ENCODE data around the gene MSL3B.
A peak's percentile ranks its signal among the peaks of the same experiment; 100 is the strongest.

Gene MSL3B

DNA sequence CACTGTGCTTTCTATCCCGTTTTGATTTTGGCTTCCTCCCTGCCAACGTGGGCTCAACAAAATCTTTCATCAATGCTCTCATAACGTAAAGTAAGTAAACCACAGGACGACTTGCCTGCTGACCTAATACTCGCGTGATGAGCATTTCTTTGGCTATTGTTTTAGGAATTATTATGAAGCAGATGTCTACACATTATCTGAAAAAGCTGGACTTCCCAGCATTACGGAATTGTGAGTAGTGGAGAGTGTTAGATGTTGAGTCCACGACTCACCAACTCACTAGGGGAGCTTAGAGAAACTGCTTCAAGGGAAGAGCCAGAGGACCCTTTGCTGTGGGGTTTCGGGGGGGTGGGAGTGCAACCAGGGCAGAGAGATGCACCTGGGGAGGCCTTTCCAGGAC lies 35.8 kb downstream of the MSL3B start:
- ChIA-PET POLR2A (no interaction called here), CTCF (interaction anchor here (0.6 kb wide), 1 partner anchor 22 kb away, joined by 3 read pairs; the partner anchor contains the start of gene HJURP)
- ATAC-seq = no peak
- Mint-ChIP-seq H3K36me3 (ENCODE audit: low read depth) (peaks cover 21% of the 10 kb centered on the region), H3K4me1 (peaks cover 3% of the 10 kb centered on the region), H3K27me3 (no peaks in the 10 kb centered on the region), H3K9me3 (ENCODE audit: low read depth) (no peaks in the 10 kb centered on the region), H3K27ac (no peak overlapping the region), H3K4me3 (no peak overlapping the region)
- DNase-seq = no peak
- intact Hi-C loops (cut with DNase I, micrococcal nuclease) = no loop called here

DNA sequence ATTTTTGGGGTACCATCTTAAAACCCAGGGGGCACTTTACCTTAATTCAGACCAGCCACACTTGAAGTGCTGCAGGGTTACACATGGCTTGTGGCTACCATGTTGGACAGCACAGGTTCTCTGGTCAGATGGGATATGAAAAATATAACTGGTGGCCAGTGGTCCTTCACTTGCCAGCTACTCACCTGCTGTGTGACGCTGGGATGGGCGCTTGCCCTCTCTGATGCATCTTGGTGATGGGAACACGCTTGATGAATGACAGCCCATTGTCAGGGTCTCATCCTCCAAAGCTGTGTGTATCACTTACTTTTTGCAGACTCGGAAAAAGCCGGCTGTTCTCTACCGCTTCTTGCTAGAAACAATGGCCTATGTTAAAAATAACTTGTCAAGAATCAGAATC lies 36.3 kb downstream of the MSL3B start:
- intact Hi-C loops (cut with DNase I, micrococcal nuclease) = no loop called here
- DNase-seq = no peak
- no peaks in the 10 kb centered on the region for H3K27me3 Mint-ChIP-seq
- H3K4me1 Mint-ChIP-seq = no peaks in the 10 kb centered on the region
- no peak for ATAC-seq
- H3K4me3 Mint-ChIP-seq = no peak overlapping the region
- CTCF ChIA-PET = no interaction called here
- H3K9me3 Mint-ChIP-seq (ENCODE audit: low read depth) = no peaks in the 10 kb centered on the region
- H3K27ac Mint-ChIP-seq = no peak overlapping the region
- POLR2A ChIA-PET = no interaction called here
- peaks cover 17% of the 10 kb centered on the region for H3K36me3 Mint-ChIP-seq (ENCODE audit: low read depth)

DNA sequence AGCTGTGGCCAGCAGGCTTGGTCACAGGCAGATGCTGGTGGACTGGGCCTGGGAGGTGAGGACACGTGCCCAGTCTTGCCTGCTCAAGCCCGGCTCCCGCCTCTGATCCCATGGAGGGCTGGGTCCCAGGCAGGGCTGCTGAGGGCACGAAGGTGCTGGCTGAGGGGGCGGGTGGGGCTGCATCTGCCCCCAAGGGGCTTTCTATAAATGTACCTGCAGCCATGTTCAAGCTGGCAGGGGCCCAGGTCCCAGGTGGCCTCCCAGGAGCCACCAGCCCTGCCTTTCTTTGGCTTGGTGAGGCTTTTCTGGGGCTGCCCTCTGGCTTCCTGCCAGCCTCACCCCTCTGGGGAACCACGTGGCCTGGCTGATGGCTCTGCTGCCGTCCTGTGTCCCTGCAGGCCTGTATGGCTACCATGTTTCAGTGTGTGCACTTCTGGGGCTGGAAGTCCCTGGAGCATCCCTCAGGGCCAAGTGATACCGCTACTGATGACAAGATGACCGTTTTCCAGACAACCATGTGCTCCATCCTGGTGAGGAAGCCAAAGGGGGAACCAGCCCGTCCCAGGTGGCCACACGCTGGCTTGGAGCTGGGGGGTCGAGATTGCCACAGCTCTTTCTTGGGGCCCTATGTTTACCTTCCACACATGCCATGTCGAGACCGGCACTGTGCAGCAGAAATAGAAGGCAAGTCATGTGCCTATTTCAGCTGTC lies 37.0 kb downstream of the MSL3B start:
- peaks cover 10% of the 10 kb centered on the region for H3K36me3 Mint-ChIP-seq (ENCODE audit: low read depth)
- H3K4me3 Mint-ChIP-seq = no peak overlapping the region
- H3K27ac Mint-ChIP-seq = no peak overlapping the region
- ChIA-PET POLR2A (no interaction called here), CTCF (interaction anchor here (0.5 kb wide), 1 partner anchor 537 kb away, joined by 3 read pairs; no protein-coding TSS in a partner anchor)
- intact Hi-C loops (cut with DNase I, micrococcal nuclease) = no loop called here
- H3K4me1 Mint-ChIP-seq = no peaks in the 10 kb centered on the region
- ATAC-seq (no peak), DNase-seq (no peak)
- H3K27me3 Mint-ChIP-seq = no peaks in the 10 kb centered on the region
- H3K9me3 Mint-ChIP-seq (ENCODE audit: low read depth) = no peaks in the 10 kb centered on the region

GRCh38 chr2:233830111-233830802 lies 37.9 kb downstream of the MSL3B start:
- Mint-ChIP-seq H3K27me3 (no peaks in the 10 kb centered on the region), H3K27ac (no peak overlapping the region), H3K36me3 (ENCODE audit: low read depth) (peaks cover 6% of the 10 kb centered on the region), H3K9me3 (ENCODE audit: low read depth) (no peaks in the 10 kb centered on the region), H3K4me3 (no peak overlapping the region), H3K4me1 (no peaks in the 10 kb centered on the region)
- no peak for DNase-seq
- intact Hi-C loops (cut with DNase I, micrococcal nuclease) = no loop called here
- no peak for ATAC-seq
- ChIA-PET CTCF (no interaction called here), POLR2A (no interaction called here)

DNA sequence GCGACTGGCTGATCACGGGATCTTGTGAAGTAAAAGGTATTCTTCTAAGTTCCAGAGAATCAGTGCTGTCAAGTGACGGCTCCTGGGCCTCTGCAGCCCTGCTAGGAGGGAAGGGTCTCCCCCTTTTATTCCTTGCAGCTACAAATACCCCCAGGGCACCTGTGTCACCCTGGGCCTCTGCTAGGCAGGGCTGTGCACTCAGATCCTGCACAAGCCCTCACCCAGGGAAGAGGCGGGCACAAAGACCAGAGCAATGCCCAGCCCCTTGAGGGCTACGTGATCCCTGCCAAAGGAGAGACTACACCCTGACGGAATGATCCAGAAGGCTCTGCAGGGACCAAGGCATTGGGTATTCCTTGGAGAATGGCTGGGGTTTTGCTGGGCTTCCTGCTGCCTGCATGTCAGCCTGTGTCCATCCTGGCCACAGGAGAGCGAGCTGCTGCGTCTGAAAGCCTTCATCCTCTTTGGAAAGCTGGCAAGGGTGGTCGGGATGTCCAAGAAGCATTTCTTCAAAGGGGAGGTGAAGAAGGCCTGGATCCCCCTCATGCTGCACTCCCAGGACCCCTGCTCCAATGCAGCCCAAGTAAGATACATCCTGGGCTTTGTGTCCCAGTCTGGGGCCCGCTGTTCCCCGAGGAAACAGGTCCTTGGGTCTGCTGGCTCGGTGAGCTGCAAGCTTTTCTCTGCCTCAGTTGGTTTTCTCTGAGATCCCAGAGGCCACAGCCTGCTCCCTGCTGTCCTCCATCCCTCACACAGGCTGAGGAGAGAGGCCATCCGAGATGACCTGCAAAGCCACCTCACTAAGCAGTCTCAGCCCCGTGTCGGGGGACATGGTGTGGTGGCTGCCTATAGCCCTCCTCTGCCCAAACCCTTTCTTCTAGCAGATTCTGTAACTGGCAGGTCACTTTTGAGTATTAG lies 38.7 kb downstream of the MSL3B start:
- ChIA-PET CTCF (no interaction called here), POLR2A (no interaction called here)
- Mint-ChIP-seq H3K4me1 (no peaks in the 10 kb centered on the region), H3K9me3 (ENCODE audit: low read depth) (no peaks in the 10 kb centered on the region), H3K4me3 (no peak overlapping the region), H3K27me3 (no peaks in the 10 kb centered on the region), H3K27ac (no peak overlapping the region), H3K36me3 (ENCODE audit: low read depth) (peaks cover 1% of the 10 kb centered on the region)
- DNase-seq (peak; percentile 0), ATAC-seq (no peak)
- intact Hi-C loops (cut with DNase I, micrococcal nuclease) = no loop called here

- CTCF ChIA-PET = interaction anchor here (0.7 kb wide), 1 partner anchor 66 kb away, joined by 3 read pairs; no protein-coding TSS in a partner anchor
- no peak for ATAC-seq
- no peaks in the 10 kb centered on the region for H3K27me3 Mint-ChIP-seq
Observed at GRCh38 chr2:233828546-233829192, 39.5 kb downstream of the MSL3B start.

DNA sequence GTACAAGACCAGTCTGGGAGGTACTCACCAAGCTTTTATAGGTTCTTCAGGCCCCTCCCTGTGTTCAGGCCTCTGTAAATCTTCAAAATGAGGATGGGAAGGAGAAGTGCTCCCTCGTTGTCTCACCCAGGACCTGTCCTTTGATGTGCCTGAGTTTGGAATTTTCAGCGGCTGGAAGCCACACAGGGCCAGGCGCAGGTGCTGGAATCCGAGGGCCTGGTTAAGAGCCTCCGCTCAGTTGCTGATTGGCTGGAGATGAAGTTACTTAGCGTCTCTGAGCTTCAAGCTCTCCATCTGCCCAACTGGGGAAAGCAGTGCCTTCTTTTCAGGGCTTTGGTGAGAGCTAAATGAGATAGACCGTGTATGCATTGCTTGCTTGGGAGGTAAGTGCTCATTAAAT lies 43.8 kb downstream of the MSL3B start:
- Mint-ChIP-seq H3K27me3 (no peaks in the 10 kb centered on the region), H3K4me3 (no peak overlapping the region), H3K9me3 (ENCODE audit: low read depth) (no peaks in the 10 kb centered on the region), H3K4me1 (no peaks in the 10 kb centered on the region), H3K36me3 (ENCODE audit: low read depth) (no peaks in the 10 kb centered on the region), H3K27ac (no peak overlapping the region)
- ChIA-PET CTCF (interaction anchor here (0.7 kb wide), 1 partner anchor 32 kb away, joined by 3 read pairs; no protein-coding TSS in a partner anchor), POLR2A (interaction anchor here (0.7 kb wide), 1 partner anchor 503 kb away, joined by 3 read pairs; no protein-coding TSS in a partner anchor)
- intact Hi-C loops (cut with DNase I, micrococcal nuclease) = no loop called here
- DNase-seq (no peak), ATAC-seq (no peak)

More at GRCh38 chr2:233828546-233829192, 39.5 kb downstream of the MSL3B start:
- Mint-ChIP-seq H3K27ac (no peak overlapping the region), H3K4me1 (no peaks in the 10 kb centered on the region), H3K4me3 (no peak overlapping the region), H3K36me3 (ENCODE audit: low read depth) (no peaks in the 10 kb centered on the region), H3K9me3 (ENCODE audit: low read depth) (no peaks in the 10 kb centered on the region)
- intact Hi-C loops (cut with DNase I, micrococcal nuclease) = no loop called here
- POLR2A ChIA-PET = no interaction called here
- no peak for DNase-seq

GRCh38 chr2:233823731-233824121 lies 44.5 kb downstream of the MSL3B start:
- Mint-ChIP-seq H3K27ac (no peak overlapping the region), H3K27me3 (no peaks in the 10 kb centered on the region), H3K9me3 (ENCODE audit: low read depth) (no peaks in the 10 kb centered on the region), H3K4me1 (no peaks in the 10 kb centered on the region), H3K4me3 (no peak overlapping the region), H3K36me3 (ENCODE audit: low read depth) (no peaks in the 10 kb centered on the region)
- DNase-seq (no peak), ATAC-seq (no peak)
- POLR2A ChIA-PET = no interaction called here
- intact Hi-C loops (cut with DNase I, micrococcal nuclease) = no loop called here
- CTCF ChIA-PET = no interaction called here

GRCh38 chr2:233822781-233823730 lies 45.1 kb downstream of the MSL3B start:
- H3K9me3 Mint-ChIP-seq (ENCODE audit: low read depth) = no peaks in the 10 kb centered on the region
- intact Hi-C loops (cut with DNase I, micrococcal nuclease) = no loop called here
- ChIA-PET POLR2A (no interaction called here), CTCF (interaction anchor here (0.5 kb wide), 1 partner anchor 15 kb away, joined by 3 read pairs; no protein-coding TSS in a partner anchor)
- H3K4me1 Mint-ChIP-seq = no peaks in the 10 kb centered on the region
- no peaks in the 10 kb centered on the region for H3K36me3 Mint-ChIP-seq (ENCODE audit: low read depth)
- H3K4me3 Mint-ChIP-seq = no peak overlapping the region
- H3K27ac Mint-ChIP-seq = no peak overlapping the region
- no peak for DNase-seq
- ATAC-seq = no peak
- peaks cover under 1% of the 10 kb centered on the region for H3K27me3 Mint-ChIP-seq

- ChIA-PET POLR2A (no interaction called here), CTCF (interaction anchor here (0.5 kb wide), 1 partner anchor 14 kb away, joined by 3 read pairs; no protein-coding TSS in a partner anchor)
- no peak overlapping the region for H3K4me3 Mint-ChIP-seq
- intact Hi-C loops (cut with DNase I, micrococcal nuclease) = no loop called here
- no peak for DNase-seq
- no peak overlapping the region for H3K27ac Mint-ChIP-seq
- ATAC-seq = no peak
- no peaks in the 10 kb centered on the region for H3K36me3 Mint-ChIP-seq (ENCODE audit: low read depth)
- H3K27me3 Mint-ChIP-seq = peaks cover 1% of the 10 kb centered on the region
- no peaks in the 10 kb centered on the region for H3K4me1 Mint-ChIP-seq
- no peaks in the 10 kb centered on the region for H3K9me3 Mint-ChIP-seq (ENCODE audit: low read depth)
Observed at GRCh38 chr2:233822101-233822771, 46.0 kb downstream of the MSL3B start.

Measured in activated CD4-positive, alpha-beta T cell treated with anti-CD3 and anti-CD28 coated beads for 36 hours (primary cell).